SHP77 (cell line): ENCODE results near the gene PCBP3.
"Not testable (repeated sequence)": the region's sequence is repeated elsewhere in the genome, so short reads cannot be mapped to it uniquely, and the experiment has no call there.

Source experiments
- DNase-seq, 2 experiments: peaks; one replicate each; lab custom pipeline; 2025; lab: John Stamatoyannopoulos, UW

The PCBP3 gene

DNA sequence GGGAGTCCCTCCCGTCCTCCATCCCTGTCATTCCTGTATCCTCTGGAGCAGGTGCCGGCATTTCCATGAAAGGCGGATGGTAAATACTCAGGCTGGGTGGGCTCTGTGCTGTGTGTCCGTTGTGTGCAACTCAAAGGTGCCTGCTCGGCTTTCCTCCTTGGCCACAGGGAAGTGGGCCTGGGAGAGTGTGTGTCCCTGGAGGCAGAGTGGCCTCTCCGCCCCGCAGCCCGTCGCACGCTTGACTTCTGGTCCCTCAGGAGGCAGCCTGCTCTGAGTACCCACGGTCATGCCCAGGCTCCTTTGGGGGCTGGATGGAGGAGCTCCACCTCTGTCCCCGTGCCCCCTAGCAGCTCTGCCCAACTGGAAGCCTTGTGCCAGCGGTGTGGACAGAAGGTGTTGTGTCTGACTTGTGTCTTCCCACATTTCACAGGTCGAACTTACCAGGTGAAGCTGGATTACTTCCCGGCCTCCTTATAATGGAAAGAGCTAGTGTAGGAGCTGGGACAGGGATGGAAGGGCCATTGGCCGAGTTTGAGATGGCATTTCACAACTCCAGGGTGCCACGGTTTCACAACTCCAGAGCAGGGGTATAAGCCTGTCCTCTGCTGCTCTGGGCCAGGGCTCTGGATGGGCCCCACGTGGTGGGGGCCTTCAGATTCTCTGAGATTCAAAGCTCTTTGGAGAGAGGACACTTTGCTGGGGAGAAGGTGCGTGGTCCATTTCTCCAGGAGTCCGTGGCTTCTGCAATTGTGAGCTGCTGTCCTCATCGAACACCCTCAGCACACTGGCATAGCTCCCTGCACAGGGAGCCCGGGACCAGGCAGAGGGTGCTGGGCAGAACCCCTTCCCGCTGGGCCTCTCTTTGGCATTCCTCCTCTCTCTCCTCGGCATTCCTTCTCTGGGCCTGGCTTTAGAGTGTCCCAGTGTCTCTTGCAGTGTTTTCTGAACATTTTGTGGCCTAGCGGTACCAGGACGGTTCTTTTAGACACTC is 185.3 kb downstream of the PCBP3 start:
- DNase-seq, result no peak

DNA sequence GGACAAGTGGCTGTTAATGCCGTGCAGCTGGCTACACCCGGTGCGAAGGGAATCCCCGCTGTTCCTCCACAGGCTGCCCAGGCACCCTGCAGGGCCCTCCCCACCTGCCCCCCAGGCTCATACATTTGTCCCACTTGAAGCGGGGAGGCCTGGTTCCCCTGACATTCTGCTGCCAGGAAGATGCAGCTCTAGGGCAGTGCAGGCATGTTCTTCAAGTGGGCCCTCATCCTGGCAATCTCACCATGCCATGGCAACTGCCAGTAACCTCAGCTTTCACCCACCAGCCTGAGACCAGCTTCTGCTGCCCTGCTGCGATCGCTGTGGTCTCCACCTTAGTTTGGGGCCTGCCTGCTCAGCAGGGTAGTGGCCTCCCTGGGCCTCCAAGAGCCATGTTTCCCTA is 186.1 kb downstream of the PCBP3 start:
- no peak for DNase-seq

DNA sequence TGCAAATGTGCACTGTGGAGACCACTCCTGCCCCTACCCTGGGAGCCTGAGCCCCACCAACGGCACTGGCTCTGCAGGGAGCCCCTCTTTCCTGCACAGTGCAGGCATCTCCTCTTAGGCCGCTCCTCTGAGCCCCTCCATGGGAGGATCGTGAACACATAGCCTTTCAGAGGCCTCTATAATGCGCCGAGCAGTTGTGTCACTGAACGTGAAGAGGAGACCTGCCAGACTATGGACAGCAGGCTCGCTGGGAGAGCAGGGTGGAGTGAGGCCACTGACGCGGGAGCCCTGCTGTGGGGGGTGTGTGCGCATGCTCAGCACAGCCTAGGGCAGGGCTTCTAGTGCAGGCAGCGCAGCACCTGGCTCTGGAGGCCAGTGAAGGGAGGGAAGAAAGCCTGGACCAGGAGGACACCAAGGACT is 186.7 kb downstream of the PCBP3 start:
- peak; percentile 88 to 92 for DNase-seq

DNA sequence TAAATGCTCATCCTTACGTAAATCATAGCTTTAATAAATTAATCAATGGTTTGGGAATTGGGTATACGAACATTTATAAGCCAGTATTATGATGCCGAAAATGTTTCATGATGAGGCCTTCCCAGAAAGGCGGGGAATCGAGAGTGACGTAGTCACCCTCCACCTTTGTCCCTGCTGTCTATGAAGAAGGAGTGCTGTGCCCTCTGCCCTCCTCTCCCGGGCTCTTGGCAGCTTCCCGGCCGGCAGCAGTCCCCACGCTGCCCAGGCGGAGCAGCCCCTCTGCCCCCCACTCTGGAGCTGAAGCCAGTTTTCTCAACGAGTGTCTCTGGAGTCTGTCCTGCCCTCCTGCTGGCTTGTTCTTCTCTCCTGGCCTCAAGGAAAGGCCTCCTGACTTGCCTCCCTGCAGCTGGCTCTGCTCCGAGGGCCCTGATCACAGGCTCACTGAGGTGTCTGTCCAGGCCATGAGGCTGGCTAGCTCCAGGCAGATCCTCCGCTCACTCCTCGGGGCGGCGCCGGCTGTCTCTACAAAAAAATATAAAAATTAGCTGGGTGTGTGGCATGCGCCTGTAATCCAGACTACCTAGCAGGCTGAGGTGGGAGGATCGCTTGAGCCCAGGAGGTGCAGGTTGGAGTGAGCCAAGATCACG is 187.3 kb downstream of the PCBP3 start:
- DNase-seq, result peak; percentile 34 to 38

DNA sequence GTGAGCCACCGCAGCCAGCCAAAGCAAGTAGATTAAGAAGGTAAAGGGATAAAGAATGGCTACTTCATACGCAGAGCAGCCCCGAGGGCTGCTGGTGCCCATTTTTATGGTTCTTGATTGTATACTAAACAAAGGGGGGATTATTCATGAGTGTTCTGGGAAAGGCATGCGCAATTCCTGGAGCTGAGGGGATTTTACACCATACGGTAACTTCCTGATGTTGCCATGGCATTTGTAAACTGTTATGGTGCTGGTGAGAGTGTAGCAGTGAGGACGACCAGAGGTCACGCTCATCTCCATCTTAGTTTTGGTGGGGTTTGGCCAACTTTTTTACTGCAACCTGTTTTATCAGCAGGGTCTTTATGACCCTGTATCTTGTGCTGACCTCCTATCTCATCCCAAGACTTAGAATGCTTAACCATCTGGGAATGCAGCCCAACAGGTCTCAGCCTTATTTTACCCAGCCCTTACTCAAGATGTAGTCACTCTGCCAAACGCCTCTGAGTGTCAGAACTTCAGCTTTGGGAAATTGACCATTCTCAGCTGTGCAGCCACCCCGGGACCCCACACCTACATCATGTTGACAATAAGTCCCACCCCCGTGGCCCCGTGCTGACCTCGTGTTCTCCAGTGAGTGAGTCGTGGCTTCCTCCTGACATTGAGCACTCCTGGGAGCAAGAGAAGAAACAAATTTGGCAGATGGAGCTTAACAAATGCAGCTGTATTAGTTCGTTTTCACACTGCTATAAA is 188.6 kb downstream of the PCBP3 start:
- DNase-seq, result no peak

DNA sequence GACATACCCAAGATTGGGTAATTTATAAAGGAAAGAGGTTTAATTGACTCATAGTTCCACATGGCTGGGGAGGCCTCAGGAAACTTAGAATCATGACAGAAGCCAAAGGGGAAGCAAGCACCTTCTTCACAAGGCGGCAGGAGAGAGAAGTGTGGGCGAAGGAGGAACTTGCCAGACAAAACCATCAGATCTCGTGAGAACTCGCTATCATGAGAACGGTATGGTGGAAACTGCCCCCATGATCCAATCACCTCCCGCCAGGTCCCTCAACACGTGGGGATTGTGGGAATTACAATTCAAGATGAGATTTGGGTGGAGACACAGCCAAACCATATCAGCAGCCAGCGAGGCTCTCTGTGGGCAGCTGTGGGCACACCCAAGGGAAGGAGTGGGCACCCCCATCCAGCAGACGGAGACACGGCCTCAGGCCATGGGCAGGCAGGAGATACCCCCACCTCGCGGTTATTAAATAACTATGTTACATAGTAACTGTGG is 189.3 kb downstream of the PCBP3 start:
- not testable (repeated sequence) for DNase-seq

DNA sequence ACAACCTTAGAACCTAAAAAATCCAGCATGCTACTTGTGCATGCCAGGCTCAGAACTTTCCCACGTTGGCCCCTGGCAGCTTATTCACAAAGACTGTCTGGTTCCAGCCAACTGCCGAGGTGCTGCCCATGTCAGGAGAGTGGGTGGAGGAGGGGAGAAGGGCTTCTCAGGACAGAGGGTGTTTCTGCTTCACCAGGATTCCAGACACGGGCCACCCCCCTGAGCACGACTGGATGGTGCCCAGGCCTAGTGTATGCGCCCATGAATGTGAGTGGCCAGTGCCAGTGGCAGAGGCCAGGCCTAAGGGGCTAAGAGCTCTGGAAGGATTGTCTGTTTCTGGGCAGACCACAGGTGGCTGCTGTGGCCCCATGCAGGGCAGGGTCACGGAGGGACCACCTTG is 189.9 kb downstream of the PCBP3 start:
- DNase-seq, result no peak

DNA sequence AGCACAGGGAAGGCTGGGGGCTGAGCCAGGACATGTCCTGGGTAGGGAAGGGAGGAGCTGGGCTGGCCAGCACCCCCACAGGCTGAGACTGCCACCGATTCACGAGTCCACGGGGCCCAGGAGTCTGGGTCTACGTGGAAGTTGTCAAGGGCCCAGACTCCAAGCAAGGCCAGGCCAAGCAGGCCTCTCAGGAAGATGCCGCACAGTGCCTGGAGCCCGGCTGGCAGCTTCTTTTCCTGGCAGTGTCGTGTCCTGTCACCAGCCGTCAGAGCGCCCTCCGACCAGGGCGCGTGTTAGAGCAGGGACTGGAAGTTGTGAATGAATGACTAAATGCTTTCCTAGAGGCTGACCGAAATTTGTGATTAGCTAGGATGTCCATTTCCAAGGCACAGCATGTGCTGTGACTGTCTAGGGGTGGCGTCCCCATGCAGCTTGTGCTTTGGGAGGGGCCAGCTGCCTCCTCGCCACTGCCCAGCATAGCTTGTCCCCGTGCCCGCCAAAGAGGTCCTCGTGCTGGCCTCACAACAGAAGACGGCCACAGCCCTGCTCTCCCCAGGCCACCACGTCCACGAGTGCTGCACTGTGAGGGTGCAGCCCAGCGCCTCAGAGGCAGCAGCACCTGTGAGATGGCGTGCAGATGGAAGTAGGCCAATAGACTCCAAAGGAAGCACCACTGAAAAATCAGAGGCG is 190.6 kb downstream of the PCBP3 start:
- DNase-seq, result no peak

DNA sequence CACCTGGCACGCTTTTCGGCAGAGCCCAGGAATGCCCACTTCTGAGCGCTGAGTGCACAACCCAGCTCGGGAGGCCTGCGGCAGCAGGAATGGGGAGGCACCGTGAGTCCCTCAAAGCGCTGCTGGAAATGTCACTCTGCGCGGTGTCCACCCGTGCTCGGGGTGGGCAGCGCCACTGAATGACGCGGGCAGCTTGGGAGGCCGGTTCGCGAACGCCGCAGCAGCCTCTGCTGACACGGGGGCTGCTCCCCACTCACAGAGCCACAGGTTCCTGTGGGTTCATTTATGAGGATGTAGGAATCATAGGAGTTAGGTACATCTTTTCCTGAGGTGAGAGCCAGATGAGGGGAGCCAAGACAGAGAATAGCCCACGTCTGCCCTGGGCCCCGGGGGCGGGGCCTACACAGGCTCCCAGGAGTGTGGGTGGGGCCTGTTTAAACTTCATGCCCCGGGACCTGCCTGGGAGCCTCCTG is 191.3 kb downstream of the PCBP3 start:
- DNase-seq, result no peak

DNA sequence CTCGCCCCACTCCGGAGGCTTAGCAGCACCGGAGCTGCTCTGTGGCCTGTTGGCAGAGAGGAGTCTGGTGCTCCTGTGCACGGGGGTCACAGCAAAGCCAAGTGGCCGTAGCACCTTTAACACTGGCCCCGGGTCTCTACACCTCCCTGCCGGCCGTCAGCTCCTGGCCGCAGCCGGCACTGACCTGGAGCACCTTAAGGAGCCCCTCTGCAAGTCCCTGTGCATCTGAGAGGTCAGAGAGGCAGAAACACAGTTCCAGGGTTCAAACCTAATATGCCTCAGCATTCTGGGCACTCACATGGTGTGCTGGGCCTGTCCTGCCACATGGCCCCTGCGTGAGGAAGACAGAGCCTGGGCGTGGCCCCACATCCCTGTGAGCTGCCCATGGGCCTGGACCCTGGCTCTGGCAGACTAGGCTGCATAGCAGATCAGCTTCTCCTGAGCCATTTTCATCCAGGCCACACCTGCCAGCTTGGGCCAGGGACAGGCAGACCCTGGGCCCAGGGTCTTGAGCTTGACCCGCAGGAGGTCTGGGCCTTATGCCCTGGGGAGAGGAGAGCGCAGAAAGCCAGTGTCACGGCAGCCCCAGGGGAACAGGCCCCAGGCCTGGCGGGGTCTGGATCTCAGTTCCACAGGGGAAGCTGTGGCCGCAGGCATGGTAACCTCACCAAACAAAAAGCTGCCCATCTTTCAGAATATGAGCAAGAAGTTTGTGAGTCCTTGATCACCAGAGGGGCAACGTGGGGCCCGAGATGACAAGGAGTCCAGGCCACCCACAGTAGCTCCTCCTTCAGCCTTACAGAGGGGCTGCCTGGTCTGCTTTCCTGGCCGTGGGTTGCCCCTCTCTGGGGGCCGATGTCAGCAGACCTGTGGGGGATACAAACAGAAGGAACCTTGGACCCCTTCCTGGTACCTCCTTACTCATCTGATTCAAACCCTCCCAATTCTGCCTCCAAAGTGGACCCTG is 192.1 kb downstream of the PCBP3 start:
- no peak for DNase-seq

DNA sequence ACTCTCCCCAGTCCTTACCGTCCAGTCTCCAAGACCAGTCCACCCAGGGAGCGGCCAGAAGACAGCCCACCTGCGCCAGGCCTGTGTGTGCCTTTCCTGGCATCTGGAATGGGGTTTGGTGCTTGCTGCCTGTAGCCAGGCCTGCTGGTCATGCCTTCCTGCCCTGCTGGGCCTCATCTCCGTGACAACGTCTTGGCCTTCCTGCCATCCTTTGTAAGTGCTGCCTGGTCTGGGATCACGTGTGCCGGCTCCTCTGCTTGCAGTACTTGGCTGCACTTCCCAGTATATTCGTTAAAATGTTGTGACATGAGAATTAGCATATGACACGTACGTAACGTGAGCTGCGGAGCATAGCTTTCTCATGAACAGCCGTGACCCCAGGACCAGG is 192.7 kb downstream of the PCBP3 start:
- no peak for DNase-seq

DNA sequence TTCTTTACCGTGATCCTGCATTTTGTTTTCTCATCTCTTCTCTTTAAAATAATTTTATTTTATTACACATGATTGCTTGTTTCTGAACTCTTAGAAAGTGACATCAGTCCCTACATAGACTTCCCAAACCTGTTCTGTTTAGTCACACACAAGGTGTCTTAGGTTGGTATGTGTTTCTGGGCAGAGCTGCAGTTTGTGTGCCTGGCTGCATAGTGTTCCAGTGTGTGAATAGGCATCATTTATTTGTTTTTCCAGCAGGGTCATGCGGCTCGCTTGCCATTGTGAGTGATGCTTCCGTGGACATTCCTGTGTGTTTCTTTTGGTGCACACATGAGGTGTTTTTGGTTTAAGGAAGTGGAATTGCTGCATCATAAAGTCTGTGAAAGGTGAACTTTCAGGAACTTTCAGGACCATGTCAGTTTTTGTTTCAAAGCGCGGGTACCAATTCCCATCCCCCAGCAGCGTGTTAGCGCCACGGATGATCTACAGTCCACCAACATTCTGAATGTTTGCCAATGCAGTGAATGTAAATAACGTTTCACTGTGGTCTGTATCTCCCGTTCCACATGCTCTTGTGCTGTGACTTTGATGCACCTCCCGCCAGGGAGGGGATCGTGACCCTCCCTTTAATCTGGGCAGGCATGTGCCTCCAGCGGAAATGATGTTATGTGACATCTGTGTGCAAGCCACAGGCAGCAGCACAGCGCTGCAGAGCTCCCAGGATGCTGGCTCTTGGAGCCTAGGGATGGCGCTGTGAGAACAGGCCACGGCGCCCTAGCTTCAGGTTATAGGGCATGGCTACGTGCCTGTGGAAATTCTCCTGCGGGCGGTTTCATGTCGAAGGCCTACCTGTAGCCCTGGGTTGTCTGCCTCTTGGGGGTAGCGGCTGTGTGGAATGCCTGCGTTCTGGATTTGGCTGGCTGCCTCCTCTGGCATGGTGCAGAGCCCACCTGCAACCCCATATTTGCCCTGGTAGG is 193.5 kb downstream of the PCBP3 start:
- peak; percentile 75 to 83 for DNase-seq

DNA sequence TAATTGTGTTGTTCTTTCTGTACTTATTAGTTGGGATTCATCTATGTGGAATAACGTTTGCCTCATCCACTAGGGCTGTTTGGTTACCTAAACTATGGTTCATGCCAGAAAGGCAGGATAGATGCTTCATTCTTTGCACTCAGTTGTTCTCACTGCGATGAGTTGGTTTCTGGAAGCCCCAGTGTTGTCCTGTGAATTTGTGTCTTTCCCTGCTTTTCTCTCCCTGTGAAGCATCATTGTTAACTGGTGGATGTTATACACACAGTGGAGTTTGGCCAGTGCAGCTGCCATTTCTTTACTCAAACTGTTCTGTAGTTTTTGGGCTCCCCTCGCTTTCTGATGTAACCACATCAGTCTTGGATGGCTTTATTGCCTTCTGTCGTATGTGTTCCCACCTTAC is 194.4 kb downstream of the PCBP3 start:
- no peak for DNase-seq

DNA sequence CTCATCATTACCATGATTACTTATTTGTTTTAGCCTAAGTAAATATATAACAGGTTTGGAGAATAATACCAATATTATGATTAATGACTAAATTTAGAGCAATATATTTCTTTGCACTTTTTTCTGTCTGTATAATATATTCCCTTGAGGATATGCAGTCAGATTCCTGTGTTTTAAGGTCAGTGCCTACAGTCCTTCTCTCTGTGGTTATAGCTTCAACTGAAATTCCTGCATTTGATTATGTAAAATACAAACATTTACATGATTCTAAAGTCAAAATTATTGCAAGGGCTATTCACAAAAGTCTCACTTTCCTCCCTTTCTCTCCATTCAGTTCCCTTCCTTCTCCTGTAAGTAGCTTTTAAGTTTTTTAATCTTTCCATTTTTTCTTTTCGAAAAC is 195.1 kb downstream of the PCBP3 start:
- DNase-seq, result no peak

DNA sequence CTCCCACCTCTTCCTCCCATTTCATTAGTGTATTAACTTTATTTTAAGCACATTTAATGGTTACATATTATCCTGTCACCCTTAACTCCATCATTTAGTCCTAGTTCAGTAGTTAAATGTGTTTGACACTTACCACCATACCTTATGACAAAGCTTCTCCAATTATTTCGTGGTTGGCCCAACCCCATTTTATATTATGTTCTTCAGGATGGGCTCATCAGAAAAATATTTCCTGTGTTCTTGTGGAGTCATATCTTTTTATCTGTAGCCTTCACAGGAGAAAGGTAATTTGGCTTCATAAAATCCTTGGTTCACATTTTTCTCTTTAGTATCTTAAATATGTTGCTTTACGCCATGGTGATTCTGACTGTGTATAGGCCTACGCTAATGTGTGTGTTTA is 195.7 kb downstream of the PCBP3 start:
- no peak for DNase-seq

DNA sequence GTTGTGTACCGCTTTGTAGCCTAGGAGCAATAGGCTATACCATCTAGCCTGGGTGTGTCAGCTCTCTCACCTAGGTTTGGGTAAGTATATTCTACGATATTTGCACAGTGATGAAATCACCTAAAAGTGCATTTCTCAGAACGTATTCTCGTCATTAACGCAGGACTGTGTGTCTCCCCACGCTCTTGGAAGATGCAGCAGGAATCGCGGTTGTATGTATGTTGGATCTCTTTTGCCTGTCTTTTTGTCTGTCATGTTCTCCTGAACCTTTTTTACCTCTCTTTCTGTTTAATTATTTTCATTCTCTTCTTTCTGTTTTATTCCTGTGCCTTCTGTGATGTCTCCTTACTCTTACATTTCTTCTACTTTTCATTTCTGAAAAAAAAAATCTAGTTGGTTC is 197.5 kb downstream of the PCBP3 start:
- DNase-seq, result no peak

DNA sequence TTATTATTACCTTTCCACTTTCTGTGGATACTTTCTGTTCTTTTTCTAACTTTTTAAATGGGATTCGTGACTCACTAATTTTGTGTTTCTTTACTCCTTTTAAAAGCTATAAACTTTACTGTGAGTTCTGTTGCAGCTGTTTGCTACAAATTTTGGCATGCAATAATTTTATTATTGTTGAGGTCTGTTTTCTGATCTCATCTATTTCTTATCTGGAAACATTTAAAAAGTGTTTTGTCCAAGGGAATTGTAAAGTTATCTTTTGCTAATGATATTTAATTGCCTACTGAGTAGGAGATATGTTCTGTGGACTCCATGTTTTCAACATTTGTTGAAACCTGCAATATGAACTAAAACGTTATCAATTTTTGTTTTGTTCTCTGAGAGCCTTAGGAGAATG is 199.9 kb downstream of the PCBP3 start:
- DNase-seq, result no peak

DNA sequence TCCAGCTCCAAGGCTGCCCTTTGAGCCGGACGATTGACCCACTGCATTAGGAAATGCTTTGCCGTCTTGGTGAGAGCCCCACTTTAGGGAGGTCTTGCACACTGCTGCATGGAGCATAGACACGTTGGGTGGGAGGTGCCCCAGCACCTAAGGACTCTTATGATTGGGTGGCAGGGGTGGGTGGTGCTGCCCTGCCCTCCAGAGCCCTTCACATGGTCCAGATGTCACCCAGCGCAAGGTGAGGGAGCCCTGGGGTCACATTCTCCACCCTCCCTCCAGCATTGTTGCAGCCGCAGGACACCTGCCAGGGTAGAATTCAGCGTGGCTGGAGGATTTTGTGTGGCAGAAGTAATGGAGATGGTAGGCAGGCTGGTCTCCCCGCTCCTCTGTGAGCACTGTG is 200.7 kb downstream of the PCBP3 start:
- no peak for DNase-seq

DNA sequence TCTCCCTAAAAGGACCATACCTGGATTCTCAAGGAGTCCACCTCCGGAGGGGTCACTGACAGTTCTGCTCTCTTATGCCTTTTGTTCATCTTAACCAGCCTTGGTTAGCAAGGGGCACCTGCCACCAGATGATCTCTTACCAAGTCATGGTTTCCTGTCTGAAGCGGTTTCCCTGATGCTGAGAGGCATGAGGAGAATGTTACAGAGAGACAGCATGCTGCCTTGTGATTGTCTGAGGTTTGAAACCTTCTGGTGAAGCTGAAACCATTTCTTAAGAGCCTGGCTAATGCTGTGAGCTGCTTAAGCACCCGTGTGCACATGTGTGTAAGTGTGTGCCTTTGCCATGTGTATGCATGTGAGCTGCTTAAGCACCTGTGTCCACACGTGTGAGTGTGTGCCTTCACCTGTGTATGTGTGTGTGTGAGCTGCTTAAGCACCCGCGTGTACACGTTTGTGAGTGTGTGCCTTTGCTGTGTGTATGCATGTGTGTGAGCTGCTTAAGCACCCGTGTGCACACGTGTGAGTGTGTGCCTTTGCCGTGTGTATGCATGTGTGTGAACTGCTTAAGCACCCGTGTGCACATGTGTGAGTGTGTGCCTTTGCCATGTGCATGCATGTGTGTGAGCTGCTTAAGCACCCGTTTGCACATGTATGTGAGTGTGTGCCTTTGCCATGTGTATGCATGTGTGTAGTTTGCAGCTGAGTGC is 201.7 kb downstream of the PCBP3 start:
- no peak for DNase-seq
